GM19035 (cell line): ENCODE results near the gene ZNF615.
"Not testable (repeated sequence)": the region's sequence is repeated elsewhere in the genome, so short reads cannot be mapped to it uniquely, and the experiment has no call there.

ENCODE experiments used
- ATAC-seq: cut with Tn5 transposase; IDR thresholded peaks from one replicate; pipeline ENCODE4 v1.9.1; 2021; ENCODE audit not compliant: unreplicated experiment

ZNF615 gene

DNA sequence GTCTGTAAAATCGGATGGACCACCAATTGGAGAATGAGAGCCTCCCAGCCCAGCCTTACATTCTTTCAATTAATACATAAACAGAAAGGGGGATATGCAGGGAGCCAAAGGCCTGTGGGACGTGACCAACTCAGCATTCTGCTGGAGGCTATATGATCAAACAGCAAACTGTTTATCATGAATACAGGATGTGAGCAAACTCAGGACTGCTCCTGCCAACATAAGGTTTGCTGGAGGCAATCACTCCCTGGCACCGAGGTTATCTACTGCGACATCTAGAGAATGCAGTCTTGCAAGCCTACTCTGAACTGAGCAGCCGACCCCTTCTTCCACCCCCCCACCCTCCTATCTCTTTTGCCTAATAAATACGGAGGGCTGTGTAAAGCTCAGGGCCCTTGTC lies 27.1 kb downstream of the ZNF615 start:
- not testable (repeated sequence) for ATAC-seq

DNA sequence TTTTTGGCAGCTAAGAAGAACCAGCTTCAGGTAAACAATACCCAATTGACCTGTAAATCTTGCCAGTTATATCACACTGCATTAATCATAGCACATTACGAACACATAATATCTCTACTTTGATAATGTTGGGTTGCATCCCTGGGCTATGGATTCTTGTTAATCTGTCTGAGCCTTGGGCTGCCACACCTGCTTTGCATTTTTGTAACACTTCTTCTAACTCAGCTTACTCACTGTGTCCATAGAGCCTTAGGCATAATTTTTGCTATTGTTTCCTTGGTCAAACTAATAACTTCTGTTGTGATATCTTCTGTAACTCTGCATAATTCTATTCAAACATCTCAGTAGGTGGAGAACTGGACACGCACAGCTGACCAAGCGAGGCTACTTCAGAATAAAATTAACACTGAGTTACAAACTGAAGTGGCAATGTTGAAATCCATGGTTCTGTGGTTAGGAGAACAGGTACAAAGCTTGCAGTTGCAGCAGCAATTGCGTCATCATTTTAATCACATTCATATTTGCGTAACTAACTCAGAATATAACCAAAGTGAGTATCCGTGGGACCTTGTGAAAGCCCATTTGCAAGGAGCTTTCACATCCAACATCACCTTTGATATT lies 27.8 kb downstream of the ZNF615 start:
- no peak for ATAC-seq

DNA sequence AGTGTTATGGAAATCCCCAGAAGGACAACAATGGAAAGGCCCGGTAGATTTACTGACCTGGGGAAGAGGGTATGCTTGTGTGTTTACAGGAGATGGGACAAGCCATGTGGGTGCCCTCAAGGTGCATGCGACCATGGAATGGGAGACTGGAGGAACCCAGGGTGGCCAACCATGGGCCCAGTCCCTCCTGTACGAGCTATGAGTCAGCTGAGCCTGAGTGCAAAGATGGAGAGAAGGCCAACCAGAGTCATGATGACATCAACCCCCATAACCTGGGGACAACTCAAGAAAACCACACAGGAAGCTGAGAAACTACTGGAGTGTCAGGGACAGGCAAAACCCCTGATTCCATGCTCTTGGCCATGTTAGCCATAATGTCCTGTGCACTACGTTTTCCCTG lies 29.1 kb downstream of the ZNF615 start:
- ATAC-seq, result no peak

DNA sequence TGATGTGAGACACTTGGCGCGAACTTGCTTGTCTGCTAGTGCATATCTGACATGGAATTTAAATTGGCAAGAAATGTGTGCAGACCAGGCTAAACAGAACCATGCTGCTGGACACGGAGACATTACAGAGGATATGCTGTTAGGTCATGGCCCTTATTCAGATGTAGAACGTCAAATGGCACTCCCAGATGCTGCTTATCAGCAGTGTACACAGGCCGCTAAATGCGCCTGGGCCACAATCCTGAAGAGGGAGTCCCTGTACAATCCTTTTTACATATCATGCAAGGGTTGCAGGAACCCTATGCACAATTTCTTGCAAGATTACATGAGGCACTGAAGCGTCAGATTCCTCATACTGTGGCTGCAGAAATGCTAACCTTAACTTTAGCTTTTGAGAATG lies 30.7 kb downstream of the ZNF615 start:
- no peak for ATAC-seq

DNA sequence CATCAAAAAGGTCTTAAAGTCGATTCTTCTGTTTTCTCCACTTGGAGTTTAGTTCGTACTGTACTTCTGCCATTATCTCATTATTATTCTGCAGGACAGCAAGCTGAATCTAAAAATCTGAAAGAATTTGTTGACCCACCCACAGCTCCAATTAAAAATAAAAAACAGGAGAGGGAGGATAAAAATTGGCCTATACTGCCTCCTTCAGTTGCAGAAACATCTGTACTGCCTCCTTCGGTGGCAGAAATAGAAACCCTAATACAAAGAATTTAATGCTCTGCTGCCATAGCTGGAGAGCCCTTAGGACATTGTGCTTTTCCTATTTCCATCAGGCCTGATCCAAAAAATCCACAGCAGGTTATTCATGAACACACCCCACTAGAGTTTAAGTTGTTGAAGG lies 31.2 kb downstream of the ZNF615 start:
- no peak for ATAC-seq

DNA sequence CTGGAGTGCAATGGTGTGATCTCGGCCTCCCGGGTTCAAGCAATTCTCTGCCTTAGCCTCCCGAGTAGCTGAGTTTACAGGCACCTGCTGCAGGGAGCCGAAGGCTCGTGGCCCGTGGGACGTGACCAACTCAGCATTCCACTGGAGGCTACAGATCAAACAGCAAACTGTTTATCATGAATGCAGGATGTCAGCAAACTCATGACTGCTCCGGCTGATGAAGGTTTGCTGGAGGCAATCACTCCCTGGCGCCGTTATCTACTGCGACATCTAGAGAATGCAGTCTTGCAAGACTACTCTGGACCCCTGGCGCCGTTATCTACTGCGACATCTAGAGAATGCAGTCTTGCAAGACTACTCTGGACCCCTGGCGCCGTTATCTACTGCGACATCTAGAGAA lies 32.2 kb downstream of the ZNF615 start:
- ATAC-seq, result not testable (repeated sequence)

DNA sequence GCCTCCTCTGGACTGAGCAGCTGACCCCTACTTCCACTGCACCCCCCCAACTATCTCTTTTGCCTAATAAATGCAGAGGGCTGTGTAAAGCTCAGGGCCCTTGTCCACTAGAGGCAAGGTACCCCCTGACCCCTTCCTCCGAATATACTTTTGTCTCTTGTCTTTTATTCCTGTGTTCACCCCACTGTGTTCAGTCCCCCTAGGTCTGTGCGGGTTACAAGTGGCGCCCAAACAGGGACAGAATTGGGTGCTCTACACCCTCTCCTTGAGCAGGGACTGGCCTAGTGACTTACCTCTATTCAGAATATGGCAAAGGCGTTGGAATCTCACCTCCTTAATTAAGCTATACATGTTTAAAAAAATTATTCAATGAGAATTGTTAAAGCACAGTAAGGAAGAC lies 36.4 kb downstream of the ZNF615 start:
- no peak for ATAC-seq

DNA sequence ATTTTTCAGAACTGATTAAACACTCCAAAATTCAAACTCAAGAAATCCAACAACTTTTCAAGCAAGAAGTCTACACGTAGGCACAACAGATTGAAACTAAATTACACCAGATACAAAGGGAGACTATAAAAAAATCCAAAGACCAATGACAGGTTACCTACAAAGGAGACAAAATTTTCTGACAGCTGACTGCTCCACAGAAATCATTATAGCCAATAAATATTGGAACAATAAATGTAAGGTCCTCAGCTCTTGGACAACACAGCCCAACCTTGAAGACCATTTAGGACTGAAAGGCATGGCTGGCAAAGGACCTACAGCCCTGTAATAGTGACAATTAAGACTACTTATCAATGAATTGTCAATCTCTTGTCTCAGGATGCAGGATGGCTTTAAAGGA lies 37.3 kb downstream of the ZNF615 start:
- no peak for ATAC-seq

DNA sequence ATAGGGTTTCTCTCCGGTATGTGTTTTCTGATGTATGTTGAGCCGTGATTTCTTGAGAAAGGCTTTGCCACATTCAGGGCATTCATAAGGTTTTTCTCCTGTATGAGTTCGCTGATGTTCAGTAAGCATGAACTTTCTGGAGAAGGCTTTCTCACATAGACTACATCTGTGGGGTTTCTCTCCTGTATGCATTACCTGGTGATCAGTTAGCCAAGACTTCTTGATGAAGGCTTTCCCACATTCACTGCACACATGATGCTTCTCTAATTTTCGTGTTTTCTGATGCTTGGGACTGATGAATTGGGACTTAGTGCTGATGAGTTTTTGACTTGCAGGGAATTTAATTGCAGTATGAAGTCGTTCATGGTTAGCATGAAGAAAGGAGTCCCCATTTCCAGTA lies 42.4 kb downstream of the ZNF615 start:
- no peak for ATAC-seq

DNA sequence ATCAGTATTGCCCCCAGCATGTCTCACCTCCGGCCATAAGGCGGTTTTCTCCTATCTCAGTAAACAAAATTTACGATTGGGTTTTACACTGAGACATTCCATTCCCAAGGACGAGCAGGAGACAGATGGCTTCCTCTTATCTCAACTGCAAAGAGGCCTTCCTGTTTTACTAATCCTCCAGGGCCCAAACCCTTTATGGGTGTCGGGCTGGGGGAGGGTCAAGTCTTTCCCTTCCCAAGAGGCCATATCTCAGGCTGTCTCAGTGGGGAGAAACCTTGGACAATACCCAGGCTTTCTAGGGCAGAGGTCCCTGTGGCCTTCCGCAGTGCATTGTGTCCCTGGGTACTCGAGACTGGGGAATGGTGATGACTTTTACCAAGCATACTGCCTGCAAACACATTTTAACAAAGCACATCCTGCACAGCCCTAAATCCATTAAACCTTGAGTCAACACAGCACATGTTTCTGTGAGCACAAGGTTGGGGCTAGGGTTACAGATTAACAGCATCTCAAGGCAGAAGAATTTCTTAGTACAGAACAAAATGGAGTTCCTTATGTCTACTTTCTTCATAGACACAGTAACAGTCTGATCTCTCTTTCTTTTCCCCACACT lies 47.3 kb downstream of the ZNF615 start:
- ATAC-seq, result not testable (repeated sequence)

DNA sequence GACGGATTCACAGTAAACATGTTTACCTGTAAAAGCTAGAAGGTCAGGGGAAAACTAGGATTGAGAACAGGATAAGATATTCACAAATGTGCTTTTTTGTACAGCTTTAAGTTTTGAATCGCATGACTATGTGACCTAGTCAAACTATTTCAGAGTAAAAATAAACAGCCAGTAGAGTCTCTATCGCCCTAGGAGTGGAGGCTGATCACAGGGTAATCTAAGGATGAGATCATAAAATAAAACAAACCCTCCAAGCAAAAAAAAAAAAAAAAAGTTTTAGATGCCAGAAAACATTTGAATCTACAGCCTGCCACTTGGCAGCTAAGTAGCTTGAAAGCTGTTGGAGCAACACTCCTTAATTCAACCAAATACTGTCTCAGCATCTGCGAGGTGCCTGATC lies 48.2 kb downstream of the ZNF615 start:
- no peak for ATAC-seq

DNA sequence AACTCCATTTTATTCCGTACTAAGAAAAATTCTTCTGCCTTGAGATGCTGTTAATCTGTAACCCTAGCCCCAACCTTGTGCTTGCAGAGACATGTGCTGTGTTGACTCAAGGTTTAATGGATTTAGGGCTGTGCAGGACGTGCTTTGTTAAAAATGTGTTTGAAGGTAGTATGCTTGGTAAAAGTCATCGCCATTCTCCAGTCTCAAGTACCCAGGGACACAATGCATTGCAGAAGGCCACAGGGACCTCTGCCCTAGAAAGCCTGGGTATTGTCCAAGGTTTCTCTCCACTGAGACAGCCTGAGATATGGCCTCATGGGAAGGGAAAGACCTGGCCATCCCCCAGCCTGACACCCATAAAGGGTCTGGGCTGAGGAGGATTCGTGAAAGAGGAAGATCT lies 50.2 kb downstream of the ZNF615 start:
- ATAC-seq, result not testable (repeated sequence)

DNA sequence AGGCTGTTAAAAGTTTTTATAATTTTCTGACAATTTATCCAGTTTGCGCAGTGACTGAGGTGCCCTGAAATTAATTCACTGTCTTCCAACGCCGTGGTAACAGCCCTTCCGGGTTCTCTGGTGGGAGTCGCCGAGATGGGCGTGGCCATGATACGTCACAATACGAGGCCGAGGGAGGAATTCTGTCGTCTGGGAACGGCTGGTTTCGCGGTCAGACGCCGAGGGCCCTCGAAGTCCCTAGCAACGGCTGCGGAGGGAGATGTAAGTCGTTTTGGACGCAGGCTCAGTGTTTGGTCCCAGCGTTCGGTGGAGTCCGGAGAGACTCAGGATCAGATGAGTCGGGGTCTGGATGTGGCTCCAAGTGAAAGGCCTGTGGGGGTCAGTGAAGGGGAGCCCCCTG lies 59.0 kb downstream of the ZNF615 start:
- ATAC-seq, result no peak

DNA sequence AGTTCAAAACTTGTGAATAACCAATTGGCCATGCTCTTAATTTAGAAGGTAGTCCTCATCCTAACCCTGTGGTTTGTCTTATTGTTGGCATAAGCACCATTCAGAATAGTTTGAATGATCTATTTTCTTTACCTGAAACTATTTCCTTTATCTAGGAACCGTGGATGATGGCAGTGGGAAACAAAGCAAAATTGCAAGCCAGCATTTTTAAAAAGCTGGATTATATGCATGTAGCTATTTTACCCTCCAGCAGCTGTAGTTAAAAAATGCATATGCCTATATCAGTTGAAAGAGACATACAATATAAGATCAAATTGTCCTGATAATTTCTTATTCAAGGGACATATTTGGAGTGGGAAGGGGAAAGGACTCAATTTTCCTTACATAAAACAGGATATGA lies 61.4 kb downstream of the ZNF615 start:
- ATAC-seq, result no peak

DNA sequence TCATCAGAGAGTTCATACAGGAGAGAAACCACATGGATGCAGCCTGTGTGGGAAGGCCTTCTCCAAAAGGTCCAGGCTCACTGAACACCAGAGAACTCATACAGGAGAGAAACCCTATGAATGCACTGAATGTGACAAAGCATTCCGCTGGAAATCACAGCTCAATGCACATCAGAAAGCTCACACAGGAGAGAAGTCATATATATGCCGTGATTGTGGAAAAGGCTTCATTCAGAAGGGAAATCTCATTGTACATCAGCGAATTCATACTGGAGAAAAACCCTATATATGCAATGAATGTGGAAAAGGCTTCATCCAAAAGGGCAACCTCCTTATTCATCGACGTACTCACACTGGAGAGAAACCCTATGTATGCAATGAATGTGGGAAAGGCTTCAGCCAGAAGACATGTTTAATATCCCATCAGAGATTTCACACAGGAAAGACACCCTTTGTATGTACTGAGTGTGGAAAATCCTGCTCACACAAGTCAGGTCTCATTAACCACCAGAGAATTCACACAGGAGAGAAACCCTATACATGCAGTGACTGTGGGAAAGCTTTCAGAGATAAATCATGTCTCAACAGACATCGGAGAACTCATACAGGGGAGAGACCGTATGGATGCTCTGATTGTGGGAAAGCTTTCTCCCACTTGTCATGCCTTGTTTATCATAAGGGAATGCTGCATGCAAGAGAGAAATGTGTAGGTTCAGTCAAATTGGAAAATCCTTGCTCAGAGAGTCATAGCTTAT lies 63.0 kb downstream of the ZNF615 start:
- no peak for ATAC-seq
